ENCODE results near the gene C17orf107.
"Not testable (repeated sequence)": the region's sequence is repeated elsewhere in the genome, so short reads cannot be mapped to it uniquely, and the experiment has no call there.

C17orf107 gene

GRCh38 chr17:4899341-4900230 is at the start of gene C17orf107:
Gene C17orf107, plus strand, starts transcription at chr17:4899536. Its CDS starts 227 bp downstream, at chr17:4899763.
- peak; percentile 84 for DNase-seq

- no peak for DNase-seq
These were observed 49.1 kb upstream of the C17orf107 start for GRCh38 chr17:4850246-4850645.

- no peak for DNase-seq
These were observed 48.3 kb upstream of the C17orf107 start for GRCh38 chr17:4851084-4851483.

GRCh38 chr17:4852567-4853207 is 46.6 kb upstream of the C17orf107 start:
- DNase-seq, result peak; percentile 59

- no peak for DNase-seq
These were observed 46.1 kb upstream of the C17orf107 start for GRCh38 chr17:4853208-4853671.

GRCh38 chr17:4854111-4854681 is 45.1 kb upstream of the C17orf107 start:
- DNase-seq, result no peak

- no peak for DNase-seq
These were observed 42.9 kb upstream of the C17orf107 start for GRCh38 chr17:4856271-4856936.

GRCh38 chr17:4856937-4857314 is 42.4 kb upstream of the C17orf107 start:
- no peak for DNase-seq

- DNase-seq, result not testable (repeated sequence)
These were observed 42.0 kb upstream of the C17orf107 start for GRCh38 chr17:4857347-4857746.

GRCh38 chr17:4858068-4858881 is 41.1 kb upstream of the C17orf107 start:
- no peak for DNase-seq

GRCh38 chr17:4858882-4859260 is 40.5 kb upstream of the C17orf107 start:
- no peak for DNase-seq

- DNase-seq, result no peak
These were observed 39.3 kb upstream of the C17orf107 start for GRCh38 chr17:4859816-4860625.

GRCh38 chr17:4860651-4861050 is 38.7 kb upstream of the C17orf107 start:
- DNase-seq, result no peak

- no peak for DNase-seq
These were observed 38.3 kb upstream of the C17orf107 start for GRCh38 chr17:4861052-4861451.

GRCh38 chr17:4862720-4863119 is 36.6 kb upstream of the C17orf107 start:
- DNase-seq, result no peak

- no peak for DNase-seq
These were observed 36.0 kb upstream of the C17orf107 start for GRCh38 chr17:4863321-4863720.

- DNase-seq, result not testable (repeated sequence)
These were observed 31.8 kb upstream of the C17orf107 start for GRCh38 chr17:4867535-4867934.

GRCh38 chr17:4869058-4869998 is 30.0 kb upstream of the C17orf107 start:
- not testable (repeated sequence) for DNase-seq

GRCh38 chr17:4870855-4871254 is 28.5 kb upstream of the C17orf107 start:
- no peak for DNase-seq

GRCh38 chr17:4872786-4873185 is 26.6 kb upstream of the C17orf107 start:
- no peak for DNase-seq
